GM12878 (cell line): ENCODE data around the gene STPG3. TPM values are rescaled to one million over a fixed set of nuclear protein-coding genes. Genes with fewer than 3 reads are reported as not detected.

Experiments used
- ATAC-seq: fragments of 200-7000 bp; cut with Tn5 transposase; 3 replicates; pipeline ENCODE4 v1.9.1; 2020; ENCODE audit warnings: mild to moderate bottlenecking, moderate library complexity
- BruUV-seq: library from RNA; stranded (reverse); fragments of 400-500 nt; replicated peaks from 2 replicates; lab custom pipeline; 2021; lab: Mats Ljungman, UMichigan
- CTCF ChIA-PET: fragments of 300-600 bp; sonication (Branson Sonifier 250); formaldehyde crosslinking; extraction: SDS; loops from one replicate; lab custom pipeline; 2021; ENCODE audit warnings: inconsistent platforms; lab: Yijun Ruan, JAX
- POLR2A ChIA-PET: fragments of 350-600 bp; formaldehyde crosslinking; extraction: SDS; loops from one replicate; lab custom pipeline; 2021; ENCODE audit warnings: inconsistent platforms; lab: Charles Lee
- RAD21 ChIA-PET: fragments of 300-600 bp; sonication (Branson Sonifier 250); formaldehyde crosslinking; loops from one replicate; lab custom pipeline; 2023; ENCODE audit warnings: antibody characterized with exemption; ENCODE audit not compliant: unreplicated experiment; lab: Charles Lee
- SMC1A ChIA-PET: fragments of 300-600 bp; sonication (Branson Sonifier 250); formaldehyde crosslinking; loops from one replicate; lab custom pipeline; 2023; ENCODE audit not compliant: unreplicated experiment, uncharacterized antibody; lab: Charles Lee
- DNase-seq: peaks from one replicate; pipeline ENCODE4 v3.0.0-alpha.2; 2011; ENCODE audit warnings: low read depth, low spot score
- FAIRE-seq: peaks from 3 replicates; lab custom pipeline; 2011; peaks lifted over from hg19 to GRCh38; lab: Jason Lieb, UNC
- H2AFZ ChIP-seq: 2 replicates; pipeline ENCODE4 v1.6.0; 2011; ENCODE audit warnings: low read depth, low read length, control low read depth; ENCODE audit not compliant: control insufficient read depth
- H3K27ac ChIP-seq: 2 replicates; pipeline ENCODE4 v1.5.1; 2011; ENCODE audit warnings: control low read depth; ENCODE audit not compliant: control insufficient read depth, insufficient read depth
- H3K27me3 ChIP-seq, 2 experiments: replicated peaks in 1 of 2; 2 replicates each; pipeline versions ENCODE4 v1.6.0 to v1.6.1; 2011; ENCODE audit warnings: low read length in 1 of 2; ENCODE audit not compliant: control insufficient read depth in 2 of 2, insufficient read depth in 2 of 2
- H3K36me3 ChIP-seq, 2 experiments: 2 replicates each; pipeline ENCODE4 v1.5.1; 2011; ENCODE audit warnings: low read length in 1 of 2; ENCODE audit not compliant: control insufficient read depth in 2 of 2, insufficient read depth in 2 of 2
- H3K4me1 ChIP-seq: 2 replicates; pipeline ENCODE4 v1.6.1; 2011; ENCODE audit warnings: mild to moderate bottlenecking, low read length, moderate library complexity, mixed read lengths; ENCODE audit not compliant: control insufficient read depth, insufficient read depth
- H3K4me2 ChIP-seq: 2 replicates; pipeline ENCODE4 v1.6.0; 2011; ENCODE audit warnings: control low read depth; ENCODE audit not compliant: control insufficient read depth, insufficient read depth
- H3K4me3 ChIP-seq: fragments of 200-600 bp; sonication (generic); 2 replicates; pipeline ENCODE4 v1.5.1; 2016
- H3K79me2 ChIP-seq: 2 replicates; pipeline ENCODE4 v1.6.0; 2011; ENCODE audit warnings: low read length; ENCODE audit not compliant: control insufficient read depth, insufficient read depth
- H3K9ac ChIP-seq: 2 replicates; pipeline ENCODE4 v1.8.0; 2011; ENCODE audit warnings: low read length, control low read depth, mixed read lengths; ENCODE audit not compliant: control insufficient read depth, insufficient read depth
- H3K9me3 ChIP-seq: replicated peaks from 3 replicates; pipeline ENCODE4 v1.5.1; 2011; ENCODE audit warnings: mild to moderate bottlenecking, low read length; ENCODE audit not compliant: control insufficient read depth, insufficient read depth
- H4K20me1 ChIP-seq: 2 replicates; pipeline ENCODE4 v1.6.0; 2011; ENCODE audit not compliant: control insufficient read depth, insufficient read depth
- ATF2 ChIP-seq: IDR thresholded peaks from 2 replicates; pipeline ENCODE4 v1.6.1; 2012; ENCODE audit warnings: low read length, inconsistent platforms
- MYB ChIP-seq: fragments of 150-350 bp; IDR thresholded peaks from 2 replicates; pipeline ENCODE4 v1.6.1; 2014; ENCODE audit warnings: mild to moderate bottlenecking, low read depth, low read length, borderline replicate concordance
- NR2C1 ChIP-seq: fragments of 450-650 bp; IDR thresholded peaks from 2 replicates; pipeline ENCODE4 v1.6.1; 2017; ENCODE audit warnings: antibody characterized with exemption, mild to moderate bottlenecking, moderate library complexity
- PAX8 ChIP-seq: fragments of 450-650 bp; IDR thresholded peaks from 2 replicates; pipeline ENCODE4 v1.6.1; 2017; ENCODE audit warnings: mild to moderate bottlenecking, moderate library complexity
- WRNIP1 ChIP-seq: IDR thresholded peaks from 2 replicates; pipeline ENCODE4 v1.6.1; 2011; ENCODE audit warnings: low read depth, low read length, improper control_type of control experiment, borderline replicate concordance
- ZNF207 ChIP-seq: fragments of 450-650 bp; IDR thresholded peaks from 2 replicates; pipeline ENCODE4 v1.6.1; 2014; ENCODE audit warnings: antibody characterized with exemption, mild to moderate bottlenecking, borderline replicate concordance
- ZNF384 ChIP-seq: IDR thresholded peaks from 2 replicates; pipeline ENCODE4 v1.6.1; 2012; ENCODE audit warnings: low read depth, mild to moderate bottlenecking, low read length, improper control_type of control experiment, borderline replicate concordance
- WGBS: methylation state at CpG from one replicate; pipeline ENCODE4 v1.1.6; 2016; ENCODE audit warnings: low lambda C conversion rate; ENCODE audit not compliant: insufficient replicate concordance, insufficient coverage; ENCODE audit errors: missing lambda C conversion rate; 5-methylcytosine and 5-hydroxymethylcytosine counted together
- in situ Hi-C: fragments of 300-500 bp; cut with MboI; formaldehyde crosslinking; loops from 9 replicates; pipeline ENCODE4 v1.14.3; 2018; ENCODE audit warnings: mixed read lengths
- intact Hi-C: fragments of 100-400 bp; cut with micrococcal nuclease; formaldehyde crosslinking; loops from one replicate; pipeline ENCODE4 v1.14.2; 2022; ENCODE audit not compliant: unreplicated experiment
- polyA plus RNA-seq, 11 experiments: library from polyadenylated mRNA; depleted of rRNA in 4 of 11; unstranded in 6 of 11; stranded (reverse) in 5 of 11; fragments of >200 nt; fragmentation: Nextera tagmentation in 4 of 11; fragmentation: Illumina TruSeq in 1 of 11; extraction: Ambion mirVana in 4 of 11; extraction: Trizol in 1 of 11; gene quantifications; 1 replicate in 1 of 11; 2 replicates in 10 of 11; pipeline versions ENCODE4 v1.2.1 to v1.2.3, GENCODE V29; 2011 to 2016; ENCODE audit warnings: inconsistent platforms in 2 of 11, missing spikeins in 2 of 11, low read depth in 1 of 11
- total RNA-seq, 4 experiments: library from RNA; depleted of rRNA in 3 of 4; stranded (reverse); fragments of >200 nt in 3 of 4; fragmentation: Illumina TruSeq in 1 of 4; extraction: Trizol in 1 of 4; gene quantifications; 2 replicates each; pipeline versions ENCODE4 v1.2.1 to v1.2.3, GENCODE V29; 2013 to 2021
- TF ChIP-seq, protein P1 (sequence below): IDR thresholded peaks from 2 replicates; pipeline ENCODE4 v1.6.1; 2012; ENCODE audit warnings: mild to moderate bottlenecking, low read depth, low read length
- TF ChIP-seq, protein P2 (sequence below): fragments of 450-650 bp; IDR thresholded peaks from 2 replicates; pipeline ENCODE4 v1.6.1; 2017; ENCODE audit warnings: mild to moderate bottlenecking, moderate library complexity

STPG3 gene
- total and polyA plus RNA-seq, 10 of the 15 experiments (the other 5 are each of a cell fraction or from before 2014, with no cell fraction given) = not detected

GRCh38 chr9:137281345-137282116, 30.4 kb downstream of the STPG3 start:
- Histone ChIP-seq H3K9ac (no peak overlapping the region), H2AFZ (no peak overlapping the region), H3K4me3 (no peak overlapping the region), H3K27me3 (no peaks in the 10 kb centered on the region), H3K4me1 (peaks cover 24% of the 10 kb centered on the region), H3K4me2 (peak overlapping the region; percentile 44; the same call in 1 of the 2 replicates), H4K20me1 (no peaks in the 10 kb centered on the region), H3K79me2 (peaks cover 19% of the 10 kb centered on the region), H3K27ac (no peak overlapping the region), H3K9me3 (no peaks in the 10 kb centered on the region), H3K36me3 (no peaks in the 10 kb centered on the region; a peak in 3 of 4 replicates)
- BruUV-seq = no TSS peak
- FAIRE-seq = no peak
- no peak for ATAC-seq
- DNase-seq = no peak
- 97% methylated on average over 36 of the region's 39 CpGs for WGBS
- ChIA-PET POLR2A (interaction anchor here (0.7 kb wide), 1 partner anchor 125 kb away, joined by 4 read pairs; no protein-coding TSS in a partner anchor), SMC1A (interaction anchor here (0.6 kb wide), 1 partner anchor 80 kb away, joined by 5 read pairs; no protein-coding TSS in a partner anchor), CTCF (interaction anchor here (0.7 to 2.0 kb wide), 2 partner anchors 41 to 45 kb away, joined by 3 to 14 read pairs; partner anchors contain the start of gene TUBB4B), RAD21 (no interaction called here)
- intact Hi-C loops (no loop called here), in situ Hi-C loops (no loop called here)
- TF ChIP-seq PAX8 (no peak), ZNF384 (no peak), ATF2 (no peak), MYB (no peak), NR2C1 (no peak), ZNF207 (no peak), WRNIP1 (no peak)
- TF ChIP-seq, protein P1, sequence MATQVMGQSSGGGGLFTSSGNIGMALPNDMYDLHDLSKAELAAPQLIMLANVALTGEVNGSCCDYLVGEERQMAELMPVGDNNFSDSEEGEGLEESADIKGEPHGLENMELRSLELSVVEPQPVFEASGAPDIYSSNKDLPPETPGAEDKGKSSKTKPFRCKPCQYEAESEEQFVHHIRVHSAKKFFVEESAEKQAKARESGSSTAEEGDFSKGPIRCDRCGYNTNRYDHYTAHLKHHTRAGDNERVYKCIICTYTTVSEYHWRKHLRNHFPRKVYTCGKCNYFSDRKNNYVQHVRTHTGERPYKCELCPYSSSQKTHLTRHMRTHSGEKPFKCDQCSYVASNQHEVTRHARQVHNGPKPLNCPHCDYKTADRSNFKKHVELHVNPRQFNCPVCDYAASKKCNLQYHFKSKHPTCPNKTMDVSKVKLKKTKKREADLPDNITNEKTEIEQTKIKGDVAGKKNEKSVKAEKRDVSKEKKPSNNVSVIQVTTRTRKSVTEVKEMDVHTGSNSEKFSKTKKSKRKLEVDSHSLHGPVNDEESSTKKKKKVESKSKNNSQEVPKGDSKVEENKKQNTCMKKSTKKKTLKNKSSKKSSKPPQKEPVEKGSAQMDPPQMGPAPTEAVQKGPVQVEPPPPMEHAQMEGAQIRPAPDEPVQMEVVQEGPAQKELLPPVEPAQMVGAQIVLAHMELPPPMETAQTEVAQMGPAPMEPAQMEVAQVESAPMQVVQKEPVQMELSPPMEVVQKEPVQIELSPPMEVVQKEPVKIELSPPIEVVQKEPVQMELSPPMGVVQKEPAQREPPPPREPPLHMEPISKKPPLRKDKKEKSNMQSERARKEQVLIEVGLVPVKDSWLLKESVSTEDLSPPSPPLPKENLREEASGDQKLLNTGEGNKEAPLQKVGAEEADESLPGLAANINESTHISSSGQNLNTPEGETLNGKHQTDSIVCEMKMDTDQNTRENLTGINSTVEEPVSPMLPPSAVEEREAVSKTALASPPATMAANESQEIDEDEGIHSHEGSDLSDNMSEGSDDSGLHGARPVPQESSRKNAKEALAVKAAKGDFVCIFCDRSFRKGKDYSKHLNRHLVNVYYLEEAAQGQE = no peak
- TF ChIP-seq, protein P2, sequence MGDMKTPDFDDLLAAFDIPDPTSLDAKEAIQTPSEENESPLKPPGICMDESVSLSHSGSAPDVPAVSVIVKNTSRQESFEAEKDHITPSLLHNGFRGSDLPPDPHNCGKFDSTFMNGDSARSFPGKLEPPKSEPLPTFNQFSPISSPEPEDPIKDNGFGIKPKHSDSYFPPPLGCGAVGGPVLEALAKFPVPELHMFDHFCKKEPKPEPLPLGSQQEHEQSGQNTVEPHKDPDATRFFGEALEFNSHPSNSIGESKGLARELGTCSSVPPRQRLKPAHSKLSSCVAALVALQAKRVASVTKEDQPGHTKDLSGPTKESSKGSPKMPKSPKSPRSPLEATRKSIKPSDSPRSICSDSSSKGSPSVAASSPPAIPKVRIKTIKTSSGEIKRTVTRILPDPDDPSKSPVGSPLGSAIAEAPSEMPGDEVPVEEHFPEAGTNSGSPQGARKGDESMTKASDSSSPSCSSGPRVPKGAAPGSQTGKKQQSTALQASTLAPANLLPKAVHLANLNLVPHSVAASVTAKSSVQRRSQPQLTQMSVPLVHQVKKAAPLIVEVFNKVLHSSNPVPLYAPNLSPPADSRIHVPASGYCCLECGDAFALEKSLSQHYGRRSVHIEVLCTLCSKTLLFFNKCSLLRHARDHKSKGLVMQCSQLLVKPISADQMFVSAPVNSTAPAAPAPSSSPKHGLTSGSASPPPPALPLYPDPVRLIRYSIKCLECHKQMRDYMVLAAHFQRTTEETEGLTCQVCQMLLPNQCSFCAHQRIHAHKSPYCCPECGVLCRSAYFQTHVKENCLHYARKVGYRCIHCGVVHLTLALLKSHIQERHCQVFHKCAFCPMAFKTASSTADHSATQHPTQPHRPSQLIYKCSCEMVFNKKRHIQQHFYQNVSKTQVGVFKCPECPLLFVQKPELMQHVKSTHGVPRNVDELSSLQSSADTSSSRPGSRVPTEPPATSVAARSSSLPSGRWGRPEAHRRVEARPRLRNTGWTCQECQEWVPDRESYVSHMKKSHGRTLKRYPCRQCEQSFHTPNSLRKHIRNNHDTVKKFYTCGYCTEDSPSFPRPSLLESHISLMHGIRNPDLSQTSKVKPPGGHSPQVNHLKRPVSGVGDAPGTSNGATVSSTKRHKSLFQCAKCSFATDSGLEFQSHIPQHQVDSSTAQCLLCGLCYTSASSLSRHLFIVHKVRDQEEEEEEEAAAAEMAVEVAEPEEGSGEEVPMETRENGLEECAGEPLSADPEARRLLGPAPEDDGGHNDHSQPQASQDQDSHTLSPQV = no peak
